GM19438 (cell line): Measurements from ENCODE around the gene AMFR.

ENCODE experiments used
- ATAC-seq: cut with Tn5 transposase; IDR thresholded peaks from one replicate; pipeline ENCODE4 v1.9.1; 2021; ENCODE audit warnings: low read depth; ENCODE audit not compliant: unreplicated experiment

The AMFR gene

DNA sequence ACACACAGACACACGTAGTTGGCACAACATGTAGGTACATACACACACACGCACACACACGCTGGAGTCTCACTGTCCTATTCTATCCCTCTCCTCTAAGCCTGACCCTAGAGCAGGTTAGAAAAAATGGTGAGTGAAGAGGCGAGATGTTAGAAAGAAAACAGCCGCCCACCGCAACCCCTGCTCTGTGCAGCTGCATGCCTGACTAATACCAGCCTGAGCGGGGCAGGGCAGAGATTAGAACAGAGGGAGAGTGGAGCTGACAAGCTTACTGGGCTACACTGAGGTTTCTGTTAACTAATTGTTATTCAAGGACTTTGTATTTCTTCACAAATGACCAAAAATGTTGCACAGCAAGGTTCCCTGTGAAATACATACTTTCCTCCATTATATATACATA is 59.8 kb downstream of the AMFR start:
- ATAC-seq: no peak

DNA sequence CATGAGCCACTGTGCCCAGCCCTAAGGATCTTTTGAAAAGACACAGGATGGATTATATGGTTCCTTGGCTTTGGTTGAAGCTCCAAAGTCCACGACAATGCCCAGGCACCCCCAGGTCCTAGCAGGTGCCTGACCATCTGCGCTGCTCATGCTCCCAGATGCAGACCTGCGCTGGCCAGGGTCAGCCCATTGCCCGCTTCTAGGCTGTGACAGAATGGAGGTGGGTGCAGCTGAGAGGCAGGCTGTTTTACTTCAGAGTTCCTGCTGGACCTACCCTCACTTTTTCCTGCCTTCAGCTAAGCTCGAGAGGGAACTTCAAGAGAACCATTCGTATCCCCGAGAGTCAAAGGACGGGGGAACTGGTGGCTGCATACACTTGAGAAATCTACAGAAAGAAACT is 60.5 kb downstream of the AMFR start:
- ATAC-seq: no peak

DNA sequence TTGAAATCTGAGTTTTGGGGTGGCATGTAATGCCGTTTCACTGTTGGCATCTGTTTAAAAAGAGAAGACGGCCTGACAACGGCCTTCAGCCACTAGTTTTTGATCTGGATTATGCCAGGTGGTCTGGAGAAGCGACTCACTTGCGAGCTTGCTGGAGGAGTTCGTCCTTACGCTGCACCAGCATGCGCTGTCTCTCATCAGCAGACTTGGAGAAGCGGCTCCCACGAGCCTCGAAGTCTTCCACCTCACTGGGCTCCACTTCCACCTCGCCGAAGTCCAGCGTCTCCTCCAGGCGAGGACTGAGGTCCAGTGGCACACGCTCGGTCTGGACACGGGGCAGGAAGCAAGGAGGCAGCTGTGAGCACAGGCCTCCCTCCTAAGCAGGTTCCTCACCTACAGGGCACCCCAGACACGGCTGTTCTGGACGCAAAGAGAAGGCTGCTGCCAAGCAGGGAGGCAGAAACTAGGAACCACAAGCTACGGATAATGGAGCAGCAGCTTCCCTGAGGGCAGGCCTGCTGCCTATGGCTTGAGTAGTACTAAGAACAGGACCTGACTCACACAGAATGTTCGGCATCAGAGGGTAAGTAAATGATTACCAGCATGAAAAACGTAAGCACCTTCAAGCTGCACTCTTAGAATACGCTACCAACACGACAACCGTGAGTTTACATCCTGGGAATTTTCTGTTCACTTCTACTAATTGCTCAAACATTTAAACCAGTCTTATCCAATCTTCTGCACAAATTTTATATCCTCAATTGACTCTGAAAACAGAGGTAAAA is 61.4 kb downstream of the AMFR start:
- no peak for ATAC-seq

DNA sequence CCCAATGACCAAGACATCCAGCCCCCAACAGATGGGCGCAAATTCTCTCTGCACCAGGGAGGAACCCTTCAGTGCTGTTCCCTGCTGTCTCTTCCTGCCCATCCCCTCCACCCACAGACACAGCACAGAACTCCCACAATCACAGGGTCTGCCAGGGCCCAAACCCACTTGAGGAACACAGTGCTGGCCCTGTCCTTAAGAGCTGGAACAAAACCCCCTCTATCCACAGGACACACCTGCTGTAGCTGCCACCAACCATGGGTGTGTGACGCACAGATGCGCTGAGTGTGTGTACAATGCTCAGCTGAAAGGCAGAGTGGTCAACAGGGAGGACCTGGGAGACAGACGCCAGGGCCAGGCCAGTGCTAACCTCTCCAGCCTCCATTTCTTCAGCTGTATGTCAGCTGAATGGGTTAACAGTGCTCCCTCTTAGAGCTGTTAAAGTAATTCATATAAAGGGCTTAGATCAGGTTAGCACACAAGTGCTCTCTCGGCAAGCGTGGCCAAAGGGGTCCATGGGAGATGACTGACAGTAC is 62.1 kb downstream of the AMFR start:
- ATAC-seq: no peak

DNA sequence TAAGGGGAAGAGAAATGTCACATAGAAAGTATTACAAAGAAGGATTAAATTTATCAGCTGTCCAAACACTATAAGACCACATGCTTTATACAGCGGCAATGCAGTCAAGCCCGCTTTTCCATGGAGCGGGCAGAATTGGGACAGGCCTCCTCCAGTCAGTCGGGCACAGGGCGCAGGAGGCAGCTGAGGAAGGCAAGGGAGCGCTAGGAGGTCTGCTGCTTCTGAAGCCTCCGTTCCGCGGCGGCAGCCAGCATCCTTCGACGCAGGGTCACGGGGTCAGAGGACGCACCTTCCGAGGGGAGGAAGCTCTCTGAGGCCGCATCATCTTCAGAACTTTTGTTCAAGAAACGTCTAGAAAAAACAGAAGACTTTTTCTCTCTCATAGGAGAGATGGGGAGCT is 62.6 kb downstream of the AMFR start:
- no peak for ATAC-seq

DNA sequence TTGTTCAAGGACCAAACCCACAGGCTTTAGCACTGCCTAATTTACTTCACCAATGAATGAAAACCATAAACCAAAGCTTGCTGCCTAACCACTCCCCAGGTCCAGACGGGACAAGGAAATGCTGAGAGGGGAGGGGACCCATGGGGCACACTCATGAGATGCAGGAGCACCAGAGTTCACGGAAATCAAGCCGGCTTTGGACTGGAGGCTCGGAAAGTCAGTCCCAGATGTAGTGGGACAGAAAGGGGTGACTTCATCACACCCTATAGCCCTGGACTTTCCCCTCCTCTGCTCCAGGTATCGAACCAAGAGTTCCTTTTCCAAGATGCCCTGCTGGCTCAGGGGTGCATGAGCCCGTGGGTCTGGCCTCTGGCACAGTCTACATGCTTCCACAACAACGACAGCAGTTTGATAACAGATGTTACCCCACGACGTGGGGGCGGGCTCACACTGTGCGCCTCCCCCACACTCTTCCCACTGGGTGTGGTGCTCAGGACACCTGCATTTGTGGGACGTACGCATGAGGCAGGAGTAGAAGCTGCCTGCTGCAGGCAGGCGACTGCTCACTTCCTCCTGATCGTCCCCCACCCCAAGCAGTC is 63.2 kb downstream of the AMFR start:
- ATAC-seq: no peak

DNA sequence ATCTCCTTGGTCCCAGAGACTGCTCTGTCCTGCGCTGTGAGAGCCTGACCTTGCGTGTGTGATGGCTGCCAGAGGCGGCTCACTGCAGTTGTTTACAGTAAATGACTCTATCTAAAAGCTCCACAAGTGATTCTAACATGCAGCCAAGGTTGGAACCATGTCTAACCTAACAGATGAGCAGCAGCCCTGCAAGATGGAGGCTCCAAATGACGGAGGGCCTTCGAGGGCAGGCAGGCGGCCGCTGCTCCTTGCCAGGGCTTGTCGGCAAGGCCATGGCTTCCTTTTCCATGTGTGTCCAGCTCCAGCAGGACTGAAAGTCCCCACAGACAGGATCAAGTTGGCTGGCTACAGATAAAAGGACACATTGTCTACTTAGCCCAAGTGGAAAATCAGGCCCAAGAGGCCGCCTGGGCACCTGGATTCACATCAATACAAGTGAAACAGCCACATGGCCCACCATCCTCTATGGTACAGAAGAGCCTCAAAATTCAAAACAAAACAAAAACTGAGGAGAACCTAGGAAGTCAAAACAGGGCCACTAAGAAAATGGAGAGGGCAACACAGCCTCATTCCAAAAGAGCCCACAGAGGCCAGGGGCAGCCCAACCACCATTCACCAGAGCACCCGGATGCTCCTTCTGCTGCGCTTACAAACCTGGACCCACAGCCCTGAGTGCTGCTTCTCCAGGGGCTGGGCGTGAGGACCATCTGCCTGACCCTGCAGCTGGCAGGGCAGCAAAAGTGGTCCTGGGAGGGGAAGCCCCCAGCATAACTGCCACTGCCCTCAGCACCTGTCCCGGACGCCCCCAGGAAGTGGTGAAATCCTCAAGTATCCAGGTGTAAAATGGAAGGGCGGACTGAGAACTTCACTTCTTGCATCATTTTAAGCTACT is 65.0 kb downstream of the AMFR start:
- no peak for ATAC-seq

DNA sequence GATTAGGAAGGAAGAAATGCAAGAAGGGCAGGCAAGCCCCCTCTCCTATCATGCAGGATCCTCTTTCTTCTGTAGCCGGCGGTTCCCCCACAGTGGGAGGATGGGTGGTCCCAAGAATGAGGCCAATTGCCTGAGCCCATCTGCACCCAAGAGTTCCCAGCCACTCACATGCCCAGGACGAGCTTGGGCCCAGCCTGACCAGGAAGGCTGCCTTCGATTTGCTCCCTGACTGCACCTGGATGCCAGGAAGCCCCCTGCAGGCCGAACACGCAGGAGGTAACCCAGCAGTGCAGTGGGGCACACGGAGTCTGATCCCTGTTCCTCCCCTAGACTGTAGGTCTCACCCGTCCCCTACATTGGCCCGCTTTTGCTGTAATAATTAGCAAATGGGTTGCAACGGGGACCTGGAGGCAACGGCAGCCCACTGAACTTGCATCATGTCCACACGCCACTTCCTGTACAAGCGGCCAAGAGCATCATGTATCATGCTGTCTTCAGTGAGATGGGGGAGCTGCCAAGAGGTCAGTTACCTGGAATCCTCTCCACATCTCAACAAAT is 67.5 kb downstream of the AMFR start:
- ATAC-seq: no peak

DNA sequence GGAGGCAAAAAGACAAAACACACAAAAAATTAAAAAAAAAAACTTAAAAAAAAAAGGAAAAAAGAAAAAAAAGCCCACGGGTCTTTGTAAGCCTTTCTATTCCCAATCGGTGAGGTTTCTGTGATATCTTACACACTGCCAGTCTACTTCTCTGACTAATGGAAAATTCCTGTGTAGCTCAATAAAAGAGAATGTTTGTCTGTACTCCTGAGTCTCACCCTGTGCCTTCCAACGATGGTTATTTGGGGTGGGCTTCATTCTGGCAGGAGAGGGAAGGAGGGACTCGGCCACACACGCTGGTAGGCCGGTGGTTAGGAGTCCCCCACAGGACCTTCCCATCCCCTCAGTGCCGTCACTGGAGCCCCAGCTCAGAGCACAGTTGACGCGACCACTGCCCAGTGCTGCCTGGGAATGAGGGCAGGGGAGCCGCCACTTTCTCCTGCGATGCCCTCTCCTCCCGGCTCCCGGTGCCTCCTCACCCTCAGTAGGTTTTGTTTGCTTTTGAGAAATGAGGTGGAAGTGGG is 68.0 kb downstream of the AMFR start:
- ATAC-seq: no peak

DNA sequence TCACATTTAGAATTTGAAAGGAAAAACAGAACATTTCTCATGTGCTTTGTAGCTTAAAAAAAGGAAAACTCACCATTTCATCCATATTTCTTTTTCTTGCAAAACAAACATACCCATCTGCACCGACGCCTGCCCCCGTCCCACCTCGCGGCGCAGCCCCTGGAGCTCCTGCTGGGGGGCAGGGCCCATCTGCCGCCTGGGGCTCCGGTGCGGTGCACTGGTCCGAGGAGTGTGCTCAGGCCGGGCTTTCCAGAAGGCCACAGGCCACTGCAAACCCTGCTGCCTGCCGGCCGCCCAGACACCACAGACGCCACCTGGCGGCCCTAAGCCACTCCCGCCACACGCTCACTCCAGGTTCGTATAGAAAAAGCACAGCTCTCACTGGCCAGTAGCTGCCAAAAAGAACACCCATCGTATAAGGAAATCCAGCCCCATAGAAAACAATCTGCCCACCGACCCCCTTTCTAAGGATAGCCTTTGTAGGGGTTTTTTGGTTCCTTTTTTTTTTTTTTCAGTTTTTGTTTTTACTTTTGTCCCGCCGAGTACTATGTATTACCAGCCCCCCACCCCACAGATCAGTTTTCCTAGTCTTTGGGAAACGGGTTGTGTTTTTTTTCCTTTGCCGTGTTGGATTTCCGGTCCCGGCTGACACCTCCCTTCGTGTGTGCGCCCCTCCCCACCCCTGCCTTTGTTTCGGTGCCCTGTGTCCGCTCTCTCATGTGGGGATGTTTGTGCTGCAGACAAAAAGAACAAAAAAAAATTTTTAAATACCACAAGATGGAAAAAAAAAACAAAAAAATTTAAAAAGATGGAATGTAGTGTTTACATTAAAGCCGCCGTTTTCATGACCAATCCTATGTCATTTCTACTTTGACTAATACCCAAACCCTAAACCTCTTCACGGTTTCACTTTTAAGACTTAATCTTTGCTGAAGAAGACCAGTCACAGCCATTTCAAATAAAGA is 68.8 kb downstream of the AMFR start:
- ATAC-seq: peak; percentile 87

DNA sequence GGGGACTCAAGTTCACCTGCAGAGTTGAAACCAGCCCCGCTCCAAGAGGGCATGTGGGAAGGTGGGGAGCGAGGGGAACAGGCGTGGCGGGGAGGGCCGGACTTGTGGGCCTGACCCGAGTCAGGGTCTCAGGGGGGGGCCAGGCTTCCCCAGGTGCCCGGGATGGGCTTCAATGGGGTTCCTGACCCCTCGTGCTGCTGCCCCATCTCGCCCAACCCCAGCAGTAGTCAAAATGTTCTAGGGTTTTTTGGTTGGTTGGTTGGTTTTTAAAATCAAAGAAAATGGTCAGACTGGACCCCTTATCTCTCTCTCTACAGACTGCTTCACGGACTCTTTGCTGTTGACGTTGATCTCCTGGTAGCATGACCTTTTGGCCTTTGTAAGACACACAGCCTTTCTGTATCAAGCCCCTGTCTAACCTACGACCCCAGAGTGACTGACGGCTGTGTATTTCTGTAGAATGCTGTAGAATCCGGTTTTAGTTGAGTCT is 69.5 kb downstream of the AMFR start:
- no peak for ATAC-seq

DNA sequence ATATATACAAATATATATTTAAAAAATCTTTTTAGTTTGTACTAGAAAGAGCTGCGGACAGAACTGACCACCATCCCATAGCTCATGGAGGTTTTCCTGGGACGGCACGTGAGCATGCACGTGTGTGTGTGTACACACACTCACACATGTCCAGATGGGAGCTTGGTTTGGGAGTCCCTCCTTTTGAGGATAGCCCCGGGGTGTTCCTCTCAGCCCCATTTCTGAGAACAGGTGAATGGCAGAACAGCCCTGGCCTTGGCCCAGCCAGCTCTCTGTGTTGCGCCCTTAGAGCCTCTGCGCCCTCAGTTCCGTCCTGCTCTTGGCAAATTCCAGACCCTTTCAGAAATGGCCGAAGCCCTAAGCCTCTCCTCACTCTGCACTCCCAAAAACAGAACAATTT is 70.1 kb downstream of the AMFR start:
- no peak for ATAC-seq

DNA sequence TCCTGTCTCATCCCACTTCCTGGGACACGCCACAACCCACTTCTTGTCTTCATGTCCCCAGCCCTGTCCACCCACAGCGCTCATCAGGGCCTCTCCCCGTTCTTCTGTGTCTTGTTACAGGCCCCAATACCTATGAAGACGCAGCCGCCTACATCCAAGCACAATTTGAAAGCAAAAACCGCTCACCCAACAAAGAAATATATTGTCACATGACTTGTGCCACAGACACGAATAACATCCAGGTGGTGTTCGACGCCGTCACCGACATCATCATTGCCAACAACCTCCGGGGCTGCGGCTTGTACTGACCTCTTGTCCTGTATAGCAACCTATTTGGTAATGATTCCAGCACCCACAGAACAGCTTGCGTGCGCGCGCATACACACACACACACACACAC is 70.6 kb downstream of the AMFR start:
- no peak for ATAC-seq

DNA sequence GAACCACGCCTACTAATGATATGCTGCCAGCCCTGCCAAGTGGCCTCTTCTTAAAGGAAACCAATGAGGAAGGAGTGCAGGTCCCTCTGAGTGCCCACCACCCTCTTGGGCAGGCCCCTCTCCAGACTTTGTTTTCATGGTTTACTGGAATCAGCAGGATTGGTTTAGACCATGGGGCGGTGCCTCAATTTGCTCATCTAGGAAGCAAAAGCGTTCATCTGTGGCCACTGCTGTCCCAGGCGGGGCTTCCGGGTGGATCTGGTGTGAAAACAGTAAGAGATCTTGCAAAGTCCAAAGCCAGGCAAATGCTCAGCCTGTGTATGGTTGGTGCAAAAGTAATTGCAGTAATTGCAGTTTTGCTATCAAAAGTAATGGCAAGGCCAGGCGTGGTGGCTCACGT is 71.3 kb downstream of the AMFR start:
- no peak for ATAC-seq

DNA sequence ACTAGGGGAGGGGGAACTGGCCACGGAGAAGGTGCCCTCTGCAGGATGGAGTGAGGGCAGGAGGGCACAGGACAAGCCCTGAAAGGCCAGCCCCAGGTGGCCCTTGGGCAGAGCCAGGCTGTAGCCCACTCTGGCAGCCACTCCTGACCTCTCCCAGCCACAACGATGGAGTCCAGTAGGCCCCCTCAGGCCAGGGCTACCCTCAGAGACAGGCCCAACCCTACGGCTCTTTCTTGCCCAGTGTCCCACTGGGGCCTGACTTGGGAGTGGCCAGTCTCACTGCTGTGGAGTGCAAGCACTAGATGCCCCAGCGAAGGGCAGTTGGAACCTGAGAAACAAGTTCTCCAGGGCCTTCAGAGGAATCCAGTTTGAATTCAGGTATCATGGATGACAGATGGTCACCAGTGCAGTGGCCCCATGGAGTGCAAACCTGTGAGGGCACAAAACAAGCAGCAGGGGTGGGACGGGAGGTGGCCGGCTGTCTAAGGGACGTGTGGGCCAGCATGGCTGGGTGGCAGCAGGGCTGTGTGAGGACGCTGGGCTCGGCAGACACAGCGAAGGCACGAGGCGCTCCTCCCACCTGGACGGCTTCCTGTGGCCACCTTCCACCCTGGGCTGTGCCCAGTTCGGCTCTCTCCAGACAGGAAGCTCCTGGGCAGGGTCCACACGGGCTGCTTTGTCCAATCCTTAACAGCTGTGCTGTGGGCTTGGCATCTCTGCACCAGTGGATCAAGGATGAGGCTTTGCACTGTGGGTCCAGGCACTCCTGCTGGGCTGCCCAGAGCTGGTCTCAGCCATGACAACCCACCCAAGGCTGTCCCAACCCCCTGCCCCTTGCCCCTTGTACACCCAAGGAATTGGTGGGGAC is 72.1 kb downstream of the AMFR start:
- ATAC-seq: no peak

DNA sequence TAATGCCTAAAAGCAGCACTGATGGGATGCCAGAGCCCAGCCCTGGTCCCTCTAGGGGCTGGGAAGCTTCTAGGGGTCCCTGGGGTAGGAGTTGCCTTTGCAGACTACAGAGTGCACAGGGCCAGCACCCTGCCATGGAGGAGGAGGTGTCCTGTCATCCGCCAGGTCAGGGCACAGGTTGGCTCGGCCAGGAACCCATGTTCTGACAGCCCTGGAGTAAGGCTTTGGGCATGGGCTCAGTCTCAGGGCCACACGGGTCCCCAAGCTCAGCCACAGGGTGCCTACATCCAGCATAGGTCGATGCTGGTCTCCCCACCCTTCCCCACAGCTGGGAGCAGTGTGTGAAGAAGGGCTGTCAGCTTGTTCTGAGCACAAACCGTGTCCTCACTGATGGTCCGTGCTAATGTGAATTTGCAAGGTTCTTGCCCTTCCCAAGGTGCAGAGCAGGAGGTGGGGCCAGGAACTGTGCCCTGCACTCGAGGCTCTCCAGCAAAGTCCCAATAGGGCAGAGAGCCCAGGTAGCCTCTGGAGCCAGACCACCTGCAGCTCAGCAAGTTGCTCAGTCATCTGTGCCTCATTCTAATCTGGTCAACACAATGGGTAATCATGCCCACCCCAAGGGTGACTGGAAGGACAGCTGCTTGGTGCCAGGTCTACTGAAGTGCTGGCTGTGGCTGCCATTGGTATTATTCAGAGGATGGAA is 72.8 kb downstream of the AMFR start:
- no peak for ATAC-seq

DNA sequence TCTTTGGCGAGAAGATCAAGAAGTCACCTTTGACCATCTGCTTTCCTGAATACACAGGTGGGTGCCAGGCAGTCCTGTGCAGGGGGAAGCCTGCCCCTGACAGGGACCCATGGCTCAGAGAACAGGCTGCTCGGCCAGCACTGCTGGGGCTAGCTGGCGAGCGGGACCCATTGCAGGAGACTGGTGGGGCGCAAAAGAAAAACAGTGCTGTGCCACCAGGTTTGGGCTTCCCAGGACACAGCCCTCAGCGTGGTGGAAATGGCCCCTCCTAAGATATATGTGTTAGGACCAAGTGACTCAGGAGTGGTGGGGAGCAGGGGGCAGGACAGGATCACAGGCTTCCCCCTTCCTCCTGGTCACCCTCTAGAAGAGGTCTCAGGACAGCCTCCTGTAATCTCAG is 73.9 kb downstream of the AMFR start:
- ATAC-seq: no peak
